ENCODE measurements around the gene BRME1. TPM values are rescaled to one million over a fixed set of nuclear protein-coding genes. Genes with fewer than 3 reads are reported as not detected.
"Not testable (repeated sequence)": the region's sequence is repeated elsewhere in the genome, so short reads cannot be mapped to it uniquely, and the experiment has no call there.

BRME1 gene
- total and polyA plus RNA-seq, 2 of the 13 experiments (the other 11 are each of a cell fraction or from before 2014, with no cell fraction given), result 0.74 to 1.5 TPM

DNA sequence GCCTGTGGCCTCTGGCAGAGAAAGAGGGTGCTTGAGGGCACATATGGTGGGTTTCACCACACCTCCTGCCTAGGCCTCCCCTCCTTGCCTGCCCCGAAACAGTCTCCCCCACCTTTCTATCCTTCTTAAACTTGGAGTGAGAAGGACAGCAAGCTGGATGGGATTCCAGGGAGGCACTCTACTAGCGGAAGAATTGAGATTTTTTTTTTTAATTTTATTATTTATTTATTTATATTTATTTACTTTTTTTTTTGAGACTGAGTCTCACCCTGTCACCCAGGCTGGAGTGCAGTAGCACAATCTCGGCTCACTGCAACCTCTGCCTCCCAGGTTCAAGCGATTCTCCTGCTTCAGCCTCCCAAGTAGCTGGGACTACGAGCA is 54.2 kb downstream of the BRME1 start:
- H3K79me2 ChIP-seq (ENCODE audit: insufficient read depth, low read length); FAIRE-seq; DNase-seq (ENCODE audit: low spot score); ATAC-seq; H3K9me3 ChIP-seq (ENCODE audit: low read length); BruUV-seq (replicated peaks); H4K20me1 ChIP-seq (ENCODE audit: insufficient read depth, low read length); in situ Hi-C loops (cut with HindIII; ENCODE audit: extremely low pct_ligation_motif_present, low pct_unique_long_range_greater_than_20kb); intact Hi-C loops (cut with micrococcal nuclease; ENCODE audit: unreplicated experiment); H2AFZ ChIP-seq (ENCODE audit: low read length); H3K27me3 ChIP-seq (ENCODE audit: control insufficient read depth in 1 of 2, insufficient read depth in 2 of 2, low read length in 2 of 2); H3K36me3 ChIP-seq (replicated peaks in 1 of 2; ENCODE audit: control insufficient read depth in 1 of 2, insufficient read depth in 2 of 2, low read length in 2 of 2): not testable (repeated sequence)
- Histone ChIP-seq H3K4me2 (ENCODE audit: low read depth, low read length) (peak overlapping the region; percentile 100), H3K4me3 (replicated peaks in 1 of 3; ENCODE audit: insufficient read depth in 1 of 3, low read depth in 2 of 3, low read length in 3 of 3) (peak overlapping the region; percentile 44 to 68 (median 45); a peak in 5 of 6 replicates), H3K4me1 (ENCODE audit: insufficient read depth, low read length) (peaks cover 64% of the 10 kb centered on the region), H3K27ac (ENCODE audit: extremely low read length, insufficient read depth, low read length) (peak overlapping the region; percentile 96), H3K9ac (ENCODE audit: insufficient read depth, low read depth, low read length) (peak overlapping the region; percentile 100)
- ChIA-PET CTCF (ENCODE audit: low intra/inter-chr PET ratio, low total read pairs) (interaction anchor here (1.2 kb wide), 1 partner anchor 11 kb away, joined by 5 read pairs; no protein-coding TSS in a partner anchor), POLR2A (interaction anchor here (0.7 to 3.3 kb wide), 8 partner anchors 10 to 667 kb away, joined by 3 to 30 read pairs (median 4); partner anchors contain the start of genes C19orf53, DNAJB1, MRI1 and ZSWIM4)
- TF ChIP-seq TAF1 (CRISPR knock-in tag; IDR thresholded peaks at IDR 0.05) (0 out of 2 replicates have a peak, but pooled peaks have one; percentile 31), AGO2 (optimal IDR thresholded peaks at IDR 0.05; ENCODE audit: low read depth, low read length) (peak; percentile 2)
- WGBS (ENCODE audit: low lambda C conversion rate), result 43% methylated on average over 5 of the region's 5 CpGs

DNA sequence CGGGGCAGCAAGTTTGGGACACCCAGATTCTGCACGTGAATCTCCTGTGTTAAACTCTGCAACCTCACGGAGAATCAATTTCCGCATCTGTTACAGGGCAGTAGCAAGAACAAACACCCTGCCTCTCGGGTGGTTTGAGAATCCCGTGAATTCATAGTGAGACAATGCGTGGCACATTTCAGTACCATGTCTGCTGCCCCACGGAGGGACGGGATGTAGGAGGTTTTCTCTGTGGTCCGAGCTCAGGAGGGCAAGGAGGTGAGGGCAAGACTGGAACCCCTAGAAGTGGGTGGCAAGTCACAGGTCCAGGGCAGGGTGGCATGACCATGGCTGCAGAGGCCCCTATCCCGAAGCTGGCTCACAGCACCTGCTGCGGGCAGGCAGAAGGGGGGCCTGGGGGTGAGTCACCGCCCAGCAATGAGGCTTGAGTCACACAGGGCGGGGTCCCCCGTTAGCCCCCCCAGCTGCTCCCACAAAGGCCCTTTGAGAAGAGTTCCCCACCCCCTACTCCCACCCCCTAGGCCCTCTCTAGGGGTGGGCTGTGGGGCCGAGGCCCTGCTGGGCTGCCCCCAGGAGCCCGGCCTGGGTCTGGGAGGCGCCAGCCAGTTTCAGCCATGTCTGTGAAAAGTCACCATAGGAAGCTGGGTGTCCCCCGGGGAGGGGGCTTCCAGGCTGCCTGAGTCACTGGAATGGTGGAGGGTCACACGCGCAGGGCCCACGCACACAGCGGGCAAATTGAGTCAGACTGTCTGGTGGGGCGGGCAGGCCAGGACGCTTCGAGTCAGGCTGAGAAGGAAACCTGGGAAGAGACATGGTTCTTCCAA is 54.8 kb downstream of the BRME1 start:
- no peak overlapping the region for H2AFZ ChIP-seq (ENCODE audit: low read length)
- H3K27ac ChIP-seq (ENCODE audit: extremely low read length, insufficient read depth, low read length), result peak overlapping the region; percentile 96
- no peak for FAIRE-seq
- in situ Hi-C loops (cut with HindIII; ENCODE audit: extremely low pct_ligation_motif_present, low pct_unique_long_range_greater_than_20kb), result no loop called here
- ATAC-seq, result peak; percentile 43
- peak overlapping the region; percentile 100 for H3K4me2 ChIP-seq (ENCODE audit: low read depth, low read length)
- H3K79me2 ChIP-seq (ENCODE audit: insufficient read depth, low read length), result no peaks in the 10 kb centered on the region
- H3K9ac ChIP-seq (ENCODE audit: insufficient read depth, low read depth, low read length), result peak overlapping the region; percentile 100
- 5% methylated on average over 16 of the region's 26 CpGs for WGBS (ENCODE audit: low lambda C conversion rate)
- TSS peak; percentile 65 for BruUV-seq (replicated peaks)
- peak overlapping the region; percentile 45 to 75 (median 55); a peak in 5 of 6 replicates for H3K4me3 ChIP-seq (replicated peaks in 1 of 3; ENCODE audit: insufficient read depth in 1 of 3, low read depth in 2 of 3, low read length in 3 of 3)
- no peaks in the 10 kb centered on the region for H3K9me3 ChIP-seq (ENCODE audit: low read length)
- peak; percentile 91 for DNase-seq (ENCODE audit: low spot score)
- POLR2A ChIA-PET, result interaction anchor here (0.6 to 3.3 kb wide), 10 partner anchors 10 to 825 kb away, joined by 3 to 30 read pairs (median 4); partner anchors contain the start of genes C19orf53, DNAJB1, MRI1 and ZSWIM4
- H3K4me1 ChIP-seq (ENCODE audit: insufficient read depth, low read length), result peaks cover 70% of the 10 kb centered on the region
- H3K27me3 ChIP-seq (ENCODE audit: control insufficient read depth in 1 of 2, insufficient read depth in 2 of 2, low read length in 2 of 2), result no peaks in the 10 kb centered on the region; a peak in 1 of 5 replicates
- intact Hi-C loops (cut with micrococcal nuclease; ENCODE audit: unreplicated experiment), result no loop called here
- no peaks in the 10 kb centered on the region for H3K36me3 ChIP-seq (replicated peaks in 1 of 2; ENCODE audit: control insufficient read depth in 1 of 2, insufficient read depth in 2 of 2, low read length in 2 of 2)
- CTCF ChIA-PET (ENCODE audit: low intra/inter-chr PET ratio, low total read pairs), result interaction anchor here (1.2 kb wide), 1 partner anchor 11 kb away, joined by 5 read pairs; no protein-coding TSS in a partner anchor
- no peaks in the 10 kb centered on the region for H4K20me1 ChIP-seq (ENCODE audit: insufficient read depth, low read length)
- TF ChIP-seq HNF4G (IDR thresholded peaks at IDR 0.05; ENCODE audit: borderline replicate concordance, low read depth, low read length) (no peak), HNF4G (CRISPR knock-in tag; IDR thresholded peaks at IDR 0.05; ENCODE audit: borderline replicate concordance, low read depth) (no peak), ZNF879 (CRISPR knock-in tag; IDR thresholded peaks at IDR 0.05) (no peak), TGIF2 (CRISPR knock-in tag; IDR thresholded peaks at IDR 0.05) (0 out of 2 replicates have a peak, but pooled peaks have one; percentile 43), FOXK2 (IDR thresholded peaks at IDR 0.05) (no peak), SIN3A (IDR thresholded peaks at IDR 0.05; ENCODE audit: borderline replicate concordance, low read depth, low read length) (peak; percentile 26; the same call in 1 of the 2 replicates), FOXP1 (IDR thresholded peaks at IDR 0.05) (no peak), FOXP1 (CRISPR knock-in tag; IDR thresholded peaks at IDR 0.05) (peak; percentile 35)
- TF ChIP-seq, protein P1, sequence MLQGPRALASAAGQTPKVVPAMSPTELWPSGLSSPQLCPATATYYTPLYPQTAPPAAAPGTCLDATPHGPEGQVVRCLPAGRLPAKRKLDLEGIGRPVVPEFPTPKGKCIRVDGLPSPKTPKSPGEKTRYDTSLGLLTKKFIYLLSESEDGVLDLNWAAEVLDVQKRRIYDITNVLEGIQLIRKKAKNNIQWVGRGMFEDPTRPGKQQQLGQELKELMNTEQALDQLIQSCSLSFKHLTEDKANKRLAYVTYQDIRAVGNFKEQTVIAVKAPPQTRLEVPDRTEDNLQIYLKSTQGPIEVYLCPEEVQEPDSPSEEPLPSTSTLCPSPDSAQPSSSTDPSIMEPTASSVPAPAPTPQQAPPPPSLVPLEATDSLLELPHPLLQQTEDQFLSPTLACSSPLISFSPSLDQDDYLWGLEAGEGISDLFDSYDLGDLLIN (CRISPR knock-in tag; IDR thresholded peaks at IDR 0.05; ENCODE audit: borderline replicate concordance), result no peak
- TF ChIP-seq, protein P2, sequence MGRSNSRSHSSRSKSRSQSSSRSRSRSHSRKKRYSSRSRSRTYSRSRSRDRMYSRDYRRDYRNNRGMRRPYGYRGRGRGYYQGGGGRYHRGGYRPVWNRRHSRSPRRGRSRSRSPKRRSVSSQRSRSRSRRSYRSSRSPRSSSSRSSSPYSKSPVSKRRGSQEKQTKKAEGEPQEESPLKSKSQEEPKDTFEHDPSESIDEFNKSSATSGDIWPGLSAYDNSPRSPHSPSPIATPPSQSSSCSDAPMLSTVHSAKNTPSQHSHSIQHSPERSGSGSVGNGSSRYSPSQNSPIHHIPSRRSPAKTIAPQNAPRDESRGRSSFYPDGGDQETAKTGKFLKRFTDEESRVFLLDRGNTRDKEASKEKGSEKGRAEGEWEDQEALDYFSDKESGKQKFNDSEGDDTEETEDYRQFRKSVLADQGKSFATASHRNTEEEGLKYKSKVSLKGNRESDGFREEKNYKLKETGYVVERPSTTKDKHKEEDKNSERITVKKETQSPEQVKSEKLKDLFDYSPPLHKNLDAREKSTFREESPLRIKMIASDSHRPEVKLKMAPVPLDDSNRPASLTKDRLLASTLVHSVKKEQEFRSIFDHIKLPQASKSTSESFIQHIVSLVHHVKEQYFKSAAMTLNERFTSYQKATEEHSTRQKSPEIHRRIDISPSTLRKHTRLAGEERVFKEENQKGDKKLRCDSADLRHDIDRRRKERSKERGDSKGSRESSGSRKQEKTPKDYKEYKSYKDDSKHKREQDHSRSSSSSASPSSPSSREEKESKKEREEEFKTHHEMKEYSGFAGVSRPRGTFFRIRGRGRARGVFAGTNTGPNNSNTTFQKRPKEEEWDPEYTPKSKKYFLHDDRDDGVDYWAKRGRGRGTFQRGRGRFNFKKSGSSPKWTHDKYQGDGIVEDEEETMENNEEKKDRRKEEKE (IDR thresholded peaks at IDR 0.05), result no peak
